ENCODE results near the gene LMTK3. TPM values are rescaled to one million over a fixed set of nuclear protein-coding genes. Genes with fewer than 3 reads are reported as not detected.

LMTK3 gene
- total and polyA plus RNA-seq, 2 donors (not counting 1 experiment from before 2014, with no cell fraction given) = 0.17 TPM; not detected in 1

DNA sequence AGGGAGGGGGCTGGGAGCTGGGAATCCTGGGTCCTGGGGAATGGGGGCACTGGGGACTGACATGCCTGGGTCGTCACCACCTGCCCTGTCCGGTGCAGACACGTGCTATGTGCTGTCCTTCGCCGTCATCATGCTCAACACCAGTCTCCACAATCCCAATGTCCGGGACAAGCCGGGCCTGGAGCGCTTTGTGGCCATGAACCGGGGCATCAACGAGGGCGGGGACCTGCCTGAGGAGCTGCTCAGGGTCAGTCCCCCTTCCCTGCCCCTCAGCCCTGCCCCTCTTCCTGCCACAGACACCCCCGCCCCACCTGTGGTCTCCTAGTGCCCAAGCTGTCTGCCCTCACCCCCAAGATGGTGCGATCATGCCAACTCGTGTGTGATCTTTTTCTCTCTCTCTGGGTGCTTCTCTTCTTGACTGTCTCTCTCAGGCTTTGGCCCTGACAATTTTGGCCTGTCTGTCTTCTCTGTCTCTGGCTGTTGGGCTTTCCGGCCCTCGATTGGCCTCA, 37.5 kb downstream of the LMTK3 start:
- DNase-seq (ENCODE audit: low read depth in 2 of 2) = no peak
- H3K4me1 ChIP-seq (ENCODE audit: control insufficient read depth, extremely low read depth, insufficient read depth, low read length) = peaks cover 8% of the 10 kb centered on the region
- H3K36me3 ChIP-seq (ENCODE audit: control insufficient read depth, insufficient read depth, low read length) = peaks cover 38% of the 10 kb centered on the region
- H3K9me3 ChIP-seq (ENCODE audit: control insufficient read depth, insufficient read depth, low read depth, low read length) = no peaks in the 10 kb centered on the region
- no peak overlapping the region for H3K4me2 ChIP-seq (ENCODE audit: extremely low read depth, insufficient read depth, low read length)
- H3K79me2 ChIP-seq (ENCODE audit: control insufficient read depth, insufficient read depth, low read length) = peaks cover 17% of the 10 kb centered on the region
- TF ChIP-seq, protein P1, sequence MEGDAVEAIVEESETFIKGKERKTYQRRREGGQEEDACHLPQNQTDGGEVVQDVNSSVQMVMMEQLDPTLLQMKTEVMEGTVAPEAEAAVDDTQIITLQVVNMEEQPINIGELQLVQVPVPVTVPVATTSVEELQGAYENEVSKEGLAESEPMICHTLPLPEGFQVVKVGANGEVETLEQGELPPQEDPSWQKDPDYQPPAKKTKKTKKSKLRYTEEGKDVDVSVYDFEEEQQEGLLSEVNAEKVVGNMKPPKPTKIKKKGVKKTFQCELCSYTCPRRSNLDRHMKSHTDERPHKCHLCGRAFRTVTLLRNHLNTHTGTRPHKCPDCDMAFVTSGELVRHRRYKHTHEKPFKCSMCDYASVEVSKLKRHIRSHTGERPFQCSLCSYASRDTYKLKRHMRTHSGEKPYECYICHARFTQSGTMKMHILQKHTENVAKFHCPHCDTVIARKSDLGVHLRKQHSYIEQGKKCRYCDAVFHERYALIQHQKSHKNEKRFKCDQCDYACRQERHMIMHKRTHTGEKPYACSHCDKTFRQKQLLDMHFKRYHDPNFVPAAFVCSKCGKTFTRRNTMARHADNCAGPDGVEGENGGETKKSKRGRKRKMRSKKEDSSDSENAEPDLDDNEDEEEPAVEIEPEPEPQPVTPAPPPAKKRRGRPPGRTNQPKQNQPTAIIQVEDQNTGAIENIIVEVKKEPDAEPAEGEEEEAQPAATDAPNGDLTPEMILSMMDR (conservative IDR thresholded peaks at IDR 0.05 in 1 of 2, IDR thresholded peaks at IDR 0.05 in 1 of 2; ENCODE audit: low read depth in 1 of 2, low read length in 2 of 2) = no peak
- TF ChIP-seq EZH2 (IDR thresholded peaks at IDR 0.05; ENCODE audit: low read length, missing control alignments) = no peak
- no peaks in the 10 kb centered on the region for H4K20me1 ChIP-seq (ENCODE audit: control insufficient read depth, extremely low read depth, insufficient read depth, low read length)
- H2AFZ ChIP-seq (ENCODE audit: low read length) = no peak overlapping the region
- H3K27ac ChIP-seq (ENCODE audit: insufficient read depth, low read length) = no peak overlapping the region
- no peak overlapping the region for H3K9ac ChIP-seq (ENCODE audit: insufficient read depth, low read length)
- H3K4me3 ChIP-seq (replicated peaks in 1 of 4; ENCODE audit: control extremely low read depth in 1 of 4, insufficient read depth in 1 of 4, low read depth in 3 of 4, low read length in 4 of 4) = no peak overlapping the region
- H3K27me3 ChIP-seq (ENCODE audit: control insufficient read depth, insufficient read depth, low read length) = no peaks in the 10 kb centered on the region

DNA sequence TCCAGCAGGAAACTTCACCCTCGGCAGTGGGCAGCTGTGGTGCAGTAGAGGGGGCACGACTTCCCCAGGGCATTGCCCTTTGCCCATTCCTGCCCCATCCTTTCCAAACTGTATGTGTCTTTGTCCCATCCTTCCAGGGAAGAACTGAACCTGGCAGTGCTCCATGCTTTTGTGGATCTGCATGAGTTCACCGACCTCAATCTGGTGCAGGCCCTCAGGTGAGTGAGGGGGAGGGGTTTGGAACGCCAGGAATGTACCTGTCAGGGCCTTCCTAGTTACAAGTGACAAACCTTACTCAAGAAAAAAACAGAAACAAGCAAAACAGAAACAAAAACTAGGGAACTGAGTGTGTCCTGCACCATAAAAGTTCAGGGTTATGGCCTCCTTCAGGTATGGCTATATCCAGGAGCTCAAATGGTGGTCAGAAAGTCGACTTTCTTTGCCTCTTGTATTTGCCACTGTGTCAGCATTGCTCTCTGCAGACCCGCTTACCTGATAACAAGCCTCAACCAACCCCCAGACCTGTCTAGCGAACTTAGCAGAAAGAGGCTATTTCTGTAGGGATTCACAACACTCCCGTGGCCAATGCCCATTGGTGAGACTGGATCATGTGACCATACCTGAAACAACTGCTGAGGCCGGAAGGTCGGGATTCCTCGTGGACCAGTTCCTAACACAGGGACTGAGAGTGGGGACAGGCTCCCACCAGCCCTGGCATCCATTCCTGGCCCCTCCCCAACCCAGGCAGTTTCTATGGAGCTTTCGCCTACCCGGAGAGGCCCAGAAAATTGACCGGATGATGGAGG, 38.3 kb downstream of the LMTK3 start:
- Histone ChIP-seq H4K20me1 (ENCODE audit: control insufficient read depth, extremely low read depth, insufficient read depth, low read length) (no peaks in the 10 kb centered on the region), H3K9ac (ENCODE audit: insufficient read depth, low read length) (no peak overlapping the region), H3K79me2 (ENCODE audit: control insufficient read depth, insufficient read depth, low read length) (peaks cover 17% of the 10 kb centered on the region), H2AFZ (ENCODE audit: low read length) (no peak overlapping the region), H3K27me3 (ENCODE audit: control insufficient read depth, insufficient read depth, low read length) (no peaks in the 10 kb centered on the region), H3K4me1 (ENCODE audit: control insufficient read depth, extremely low read depth, insufficient read depth, low read length) (peaks cover 8% of the 10 kb centered on the region), H3K27ac (ENCODE audit: insufficient read depth, low read length) (no peak overlapping the region), H3K9me3 (ENCODE audit: control insufficient read depth, insufficient read depth, low read depth, low read length) (no peaks in the 10 kb centered on the region), H3K4me3 (replicated peaks in 1 of 4; ENCODE audit: control extremely low read depth in 1 of 4, insufficient read depth in 1 of 4, low read depth in 3 of 4, low read length in 4 of 4) (no peak overlapping the region), H3K4me2 (ENCODE audit: extremely low read depth, insufficient read depth, low read length) (no peak overlapping the region), H3K36me3 (ENCODE audit: control insufficient read depth, insufficient read depth, low read length) (peaks cover 38% of the 10 kb centered on the region)
- DNase-seq (ENCODE audit: low read depth in 2 of 2) = no peak
- TF ChIP-seq EZH2 (IDR thresholded peaks at IDR 0.05; ENCODE audit: low read length, missing control alignments) = no peak
- TF ChIP-seq, protein P1 (conservative IDR thresholded peaks at IDR 0.05 in 1 of 2, IDR thresholded peaks at IDR 0.05 in 1 of 2; ENCODE audit: low read depth in 1 of 2, low read length in 2 of 2) = no peak

DNA sequence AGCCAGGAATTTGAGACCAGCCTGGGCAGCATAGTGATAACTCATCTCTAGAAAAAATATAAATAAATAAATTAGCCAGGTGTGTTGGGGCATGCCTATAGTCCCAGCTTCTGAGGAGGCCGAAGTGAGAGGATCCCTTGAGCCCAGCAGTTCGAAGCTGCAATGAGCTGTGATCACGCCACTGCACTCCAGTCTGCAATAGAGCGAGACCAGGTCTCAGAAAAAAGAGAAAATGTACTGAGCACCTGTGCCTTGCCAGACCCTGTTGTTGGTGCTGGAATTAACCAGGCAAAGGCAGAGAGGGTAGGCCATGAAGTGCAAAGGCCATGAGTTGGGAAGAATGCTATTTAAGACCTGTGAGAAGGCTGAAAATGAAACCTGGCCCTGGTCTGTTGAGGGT, 39.8 kb downstream of the LMTK3 start:
- Histone ChIP-seq H3K4me1 (ENCODE audit: control insufficient read depth, extremely low read depth, insufficient read depth, low read length) (peaks cover 10% of the 10 kb centered on the region), H3K36me3 (ENCODE audit: control insufficient read depth, insufficient read depth, low read length) (peaks cover 36% of the 10 kb centered on the region), H3K9ac (ENCODE audit: insufficient read depth, low read length) (no peak overlapping the region), H3K27ac (ENCODE audit: insufficient read depth, low read length) (no peak overlapping the region), H3K27me3 (ENCODE audit: control insufficient read depth, insufficient read depth, low read length) (no peaks in the 10 kb centered on the region), H3K4me2 (ENCODE audit: extremely low read depth, insufficient read depth, low read length) (no peak overlapping the region), H4K20me1 (ENCODE audit: control insufficient read depth, extremely low read depth, insufficient read depth, low read length) (no peaks in the 10 kb centered on the region), H3K9me3 (ENCODE audit: control insufficient read depth, insufficient read depth, low read depth, low read length) (no peaks in the 10 kb centered on the region), H3K79me2 (ENCODE audit: control insufficient read depth, insufficient read depth, low read length) (peaks cover 17% of the 10 kb centered on the region), H3K4me3 (replicated peaks in 1 of 4; ENCODE audit: control extremely low read depth in 1 of 4, insufficient read depth in 1 of 4, low read depth in 3 of 4, low read length in 4 of 4) (no peak overlapping the region), H2AFZ (ENCODE audit: low read length) (no peak overlapping the region)
- DNase-seq (ENCODE audit: low read depth in 2 of 2) = no peak
- TF ChIP-seq EZH2 (IDR thresholded peaks at IDR 0.05; ENCODE audit: low read length, missing control alignments) = no peak
- TF ChIP-seq, protein P1 (conservative IDR thresholded peaks at IDR 0.05 in 1 of 2, IDR thresholded peaks at IDR 0.05 in 1 of 2; ENCODE audit: low read depth in 1 of 2, low read length in 2 of 2) = no peak
